DMS153 (cell line): ENCODE measurements around the gene TRIM34.
"Not testable (repeated sequence)": the region's sequence is repeated elsewhere in the genome, so short reads cannot be mapped to it uniquely, and the experiment has no call there.

Experiments
- DNase-seq: peaks from one replicate; lab custom pipeline; 2025; lab: John Stamatoyannopoulos, UW

Gene TRIM34

DNA sequence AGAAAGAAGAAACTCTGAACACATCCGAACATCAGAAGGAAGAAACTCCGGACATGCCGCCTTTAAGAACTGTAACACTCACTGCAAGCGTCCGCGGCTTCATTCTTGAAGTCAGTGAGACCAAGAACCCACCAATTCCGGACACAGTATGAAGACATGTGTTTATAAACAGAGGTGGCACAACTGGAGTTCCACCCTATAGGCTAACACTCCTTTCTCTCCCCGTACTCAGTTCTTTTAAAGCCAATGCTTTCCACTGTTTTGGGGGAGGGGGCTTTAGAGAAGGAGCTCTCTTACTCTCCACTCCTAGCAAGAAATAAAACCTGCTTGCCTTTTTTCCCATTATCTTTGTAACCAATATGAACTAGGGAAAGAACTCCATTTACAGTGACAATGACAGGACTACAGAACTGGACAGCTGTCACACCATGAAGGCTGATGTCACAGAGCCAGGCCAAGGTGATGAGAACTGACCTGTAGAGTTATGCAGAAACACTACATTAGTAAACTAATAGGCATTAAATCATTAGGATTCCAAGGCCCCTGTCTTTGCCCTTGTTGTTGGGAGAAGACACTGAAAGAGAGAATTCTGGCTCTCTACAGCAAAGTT is 59.3 kb downstream of the TRIM34 start:
- DNase-seq, result no peak

GRCh38 chr11:5684646-5685362 is 60.0 kb downstream of the TRIM34 start, which contains the start of gene TRIM5:
Gene TRIM5, minus strand, starts transcription at chr11:5685074. Its CDS starts 4,897 bp downstream, at chr11:5680177.
- DNase-seq, result no peak

- no peak for DNase-seq
These were observed 61.6 kb downstream of the TRIM34 start for GRCh38 chr11:5686426-5686825.

- DNase-seq, result no peak
These were observed 63.7 kb downstream of the TRIM34 start for GRCh38 chr11:5688482-5688881.

- DNase-seq, result no peak
These were observed 64.8 kb downstream of the TRIM34 start, which contains the start of gene TRIM22 for GRCh38 chr11:5689551-5689983. Gene TRIM22, plus strand, starts transcription at chr11:5689790. Its CDS starts 6,443 bp downstream, at chr11:5696233.

- DNase-seq, result no peak
These were observed 65.4 kb downstream of the TRIM34 start for GRCh38 chr11:5690216-5690615.

GRCh38 chr11:5690736-5691135 is 65.9 kb downstream of the TRIM34 start:
- DNase-seq, result no peak

DNA sequence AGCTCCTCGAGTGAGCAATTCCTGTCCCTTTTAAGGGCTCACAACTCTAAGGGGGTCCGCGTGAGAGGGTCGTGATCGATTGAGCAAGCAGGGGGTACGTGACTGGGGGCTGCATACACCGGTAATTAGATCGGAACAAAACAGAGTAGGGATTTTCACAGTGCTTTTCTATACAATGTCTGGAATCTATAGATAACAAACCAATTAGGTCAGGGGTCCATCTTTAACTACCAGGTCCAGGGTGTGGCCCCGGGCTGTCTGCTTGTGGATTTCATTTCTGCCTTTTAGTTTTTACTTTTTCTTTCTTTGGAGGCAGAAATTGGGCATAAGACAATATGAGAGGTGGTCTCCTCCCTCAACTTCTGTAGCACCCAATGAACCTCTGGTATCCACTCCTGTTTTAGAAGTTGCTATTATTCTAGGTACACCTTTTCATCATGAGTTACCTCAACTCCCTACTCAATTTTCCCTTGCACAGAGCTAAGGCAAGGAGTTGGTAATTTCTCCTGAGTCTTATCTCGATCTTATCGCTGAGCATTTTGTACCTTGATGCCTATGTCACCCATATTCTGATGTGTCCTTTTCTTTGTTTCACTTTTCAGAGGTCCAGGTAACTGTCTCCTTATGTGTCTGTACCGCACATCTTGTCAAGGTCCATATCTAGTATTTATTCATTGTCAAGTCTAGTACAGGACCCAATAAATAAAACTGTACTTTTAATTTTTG is 66.6 kb downstream of the TRIM34 start:
- DNase-seq, result not testable (repeated sequence)

DNA sequence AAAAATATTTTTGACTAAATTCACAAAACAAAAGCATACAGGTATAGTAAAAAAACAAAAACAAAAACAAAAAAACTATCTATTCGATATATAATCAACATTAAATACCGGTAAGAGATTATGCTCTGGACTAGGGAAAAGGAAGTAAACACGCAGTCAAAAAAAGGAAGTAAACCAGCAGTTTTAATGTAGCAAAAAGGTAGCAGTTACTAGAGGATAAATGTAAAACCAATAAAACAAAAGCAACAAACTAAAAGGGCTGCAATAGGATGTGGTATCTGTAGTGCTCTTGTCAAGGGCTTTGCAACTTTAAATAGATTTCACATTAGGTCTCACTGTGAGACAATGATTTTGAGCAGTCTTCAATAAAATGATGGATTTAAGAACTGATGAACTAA is 67.2 kb downstream of the TRIM34 start:
- no peak for DNase-seq
